CD14-positive monocyte (primary cell): ENCODE results near the gene DNAI2. TPM values are rescaled to one million over a fixed set of nuclear protein-coding genes. Genes with fewer than 3 reads are reported as not detected.
A peak's percentile ranks its signal among the peaks of the same experiment; 100 is the strongest.

ENCODE experiments used
- DNase-seq, 3 donors: peaks; one replicate each; pipeline ENCODE4 v3.0.0-alpha.2; 2011 to 2022
- H2AFZ ChIP-seq: 2 replicates; pipeline ENCODE4 v1.6.0; 2012; ENCODE audit warnings: mild to moderate bottlenecking, low read depth, low read length, inconsistent platforms; ENCODE audit not compliant: insufficient read depth, poor library complexity, severe bottlenecking
- H3K27ac ChIP-seq, 2 donors: 1 replicate in 1 of 2; 2 replicates in 1 of 2; pipeline ENCODE4 v1.5.1; 2012 to 2013; ENCODE audit warnings: low read length in 2 of 2, control low read depth in 1 of 2, inconsistent platforms in 1 of 2, low read depth in 1 of 2, mild to moderate bottlenecking in 1 of 2
- H3K27me3 ChIP-seq, 2 donors: one replicate each; pipeline versions ENCODE4 v1.6.0 to v1.6.1; 2011 to 2013; ENCODE audit warnings: low read length in 2 of 2; ENCODE audit not compliant: control insufficient read depth in 2 of 2, insufficient read depth in 2 of 2
- H3K36me3 ChIP-seq, 2 donors: replicated peaks in 1 of 2; 1 replicate in 1 of 2; 2 replicates in 1 of 2; pipeline versions ENCODE4 v1.5.1 to v1.6.1; 2012 to 2013; ENCODE audit warnings: low read length in 2 of 2, control low read depth in 1 of 2, inconsistent platforms in 1 of 2, mild to moderate bottlenecking in 1 of 2; ENCODE audit not compliant: insufficient read depth in 2 of 2, control insufficient read depth in 1 of 2
- H3K4me1 ChIP-seq, 2 donors: 1 replicate in 1 of 2; 2 replicates in 1 of 2; pipeline versions ENCODE4 v1.5.1 to v1.6.1; 2012 to 2013; ENCODE audit warnings: low read length in 2 of 2, control low read depth in 1 of 2, inconsistent platforms in 1 of 2, mild to moderate bottlenecking in 1 of 2, moderate library complexity in 1 of 2; ENCODE audit not compliant: insufficient read depth in 2 of 2, control insufficient read depth in 1 of 2
- H3K4me2 ChIP-seq: replicated peaks from 2 replicates; pipeline ENCODE3; 2012; ENCODE audit warnings: low read length, moderate library complexity, mild to moderate bottlenecking; ENCODE audit not compliant: poor library complexity, severe bottlenecking; ENCODE audit errors: extremely low read depth
- H3K4me3 ChIP-seq, 3 experiments: fragments of 200-600 bp in 1 of 3; sonication (generic) in 1 of 3; replicated peaks in 1 of 3; 1 replicate in 2 of 3; 2 replicates in 1 of 3; pipeline ENCODE4 v1.5.1; 2011 to 2013; ENCODE audit warnings: low read length in 3 of 3, mild to moderate bottlenecking in 3 of 3, control low read depth in 2 of 3, low read depth in 2 of 3, inconsistent platforms in 1 of 3, moderate library complexity in 1 of 3
- H3K79me2 ChIP-seq: 2 replicates; pipeline ENCODE4 v1.6.0; 2012; ENCODE audit warnings: mild to moderate bottlenecking, control low read depth, inconsistent platforms, low read length, moderate library complexity; ENCODE audit not compliant: insufficient read depth
- H3K9ac ChIP-seq: 2 replicates; pipeline ENCODE4 v1.6.0; 2017; ENCODE audit warnings: low read length, mild to moderate bottlenecking; ENCODE audit not compliant: insufficient read depth, poor library complexity, severe bottlenecking
- H3K9me3 ChIP-seq, 2 donors: replicated peaks in 1 of 2; 1 replicate in 1 of 2; 2 replicates in 1 of 2; pipeline versions ENCODE4 v1.5.1 to v1.6.1; 2012 to 2013; ENCODE audit warnings: low read length in 2 of 2, control low read depth in 1 of 2; ENCODE audit not compliant: control insufficient read depth in 1 of 2, insufficient read depth in 1 of 2
- H4K20me1 ChIP-seq: 2 replicates; pipeline ENCODE4 v1.6.0; 2012; ENCODE audit warnings: mild to moderate bottlenecking, low read length, control low read depth, moderate library complexity; ENCODE audit not compliant: insufficient read depth
- H3K27ac Mint-ChIP-seq, 7 donors: one replicate each; pipeline ENCODE4 v1.8.0; 2020; ENCODE audit warnings: mild to moderate bottlenecking in 7 of 7, mixed read lengths in 7 of 7, moderate library complexity in 6 of 7, inconsistent platforms in 2 of 7
- H3K27me3 Mint-ChIP-seq, 3 donors: one replicate each; pipeline ENCODE4 v1.8.0; 2021 to 2022; ENCODE audit warnings: low read depth in 3 of 3, mild to moderate bottlenecking in 3 of 3, mixed read lengths in 3 of 3, moderate library complexity in 3 of 3, inconsistent platforms in 1 of 3
- H3K36me3 Mint-ChIP-seq, 2 donors: one replicate each; pipeline ENCODE4 v1.8.0; 2020; ENCODE audit warnings: mixed read lengths in 2 of 2, inconsistent platforms in 1 of 2, mild to moderate bottlenecking in 1 of 2
- H3K4me1 Mint-ChIP-seq: one replicate; pipeline ENCODE4 v1.8.0; 2020; ENCODE audit warnings: mild to moderate bottlenecking, mixed read lengths
- H3K4me3 Mint-ChIP-seq, 2 donors: one replicate each; pipeline ENCODE4 v1.8.0; 2020; ENCODE audit warnings: mild to moderate bottlenecking in 2 of 2, mixed read lengths in 2 of 2, moderate library complexity in 1 of 2
- H3K9me3 Mint-ChIP-seq, 7 donors: one replicate each; pipeline ENCODE4 v1.8.0; 2020 to 2022; ENCODE audit warnings: mixed read lengths in 7 of 7, mild to moderate bottlenecking in 6 of 7, moderate library complexity in 6 of 7, inconsistent platforms in 2 of 7
- CTCF ChIP-seq: fragments of 200-600 bp; IDR thresholded peaks from one replicate; pipeline ENCODE4 v1.8.0; 2022; ENCODE audit warnings: antibody characterized with exemption, mild to moderate bottlenecking
- WGBS: methylation state at CpG from one replicate; pipeline ENCODE4 v1.1.5; 2013; ENCODE audit warnings: missing lambda C conversion rate; ENCODE audit not compliant: insufficient coverage; 5-methylcytosine and 5-hydroxymethylcytosine counted together
- intact Hi-C, 2 donors: fragments of 100-400 bp; cut with micrococcal nuclease; formaldehyde crosslinking; loops; one replicate each; pipeline versions ENCODE4 v1.15.0 to v1.15.1; 2023
- polyA minus RNA-seq: library from RNA; depleted of rRNA, polyadenylated mRNA; stranded (reverse); fragments of >200 nt; gene quantifications from 2 replicates; pipeline ENCODE4 v1.2.3, GENCODE V29; 2012
- polyA plus RNA-seq, 3 donors: library from polyadenylated mRNA; depleted of rRNA in 1 of 3; unstranded in 2 of 3; stranded (reverse) in 1 of 3; fragments of 300-500 nt in 2 of 3; fragments of >200 nt in 1 of 3; fragmentation: Illumina TruSeq in 2 of 3; gene quantifications; 1 replicate in 2 of 3; 2 replicates in 1 of 3; pipeline ENCODE4 v1.2.3, GENCODE V29; 2012 to 2021
- total RNA-seq, 12 experiments: library from RNA in 1 of 12; stranded (reverse) in 1 of 12; fragments of 120-200 nt in 1 of 12; gene quantifications; one replicate each; pipeline ENCODE4 v1.2.4 and lab custom pipeline; 2013 to 2026; ENCODE audit warnings: mixed read lengths in 6 of 12, inconsistent platforms in 1 of 12

DNAI2 gene
- total RNA-seq (2013): not detected
- polyA plus RNA-seq: under 1 TPM in 1 of 3 donors, not detected in 2; 0.07 TPM
- polyA minus RNA-seq: not detected in 2 replicates
- total RNA-seq (lab: John Stamatoyannopoulos, UW): 0.12 to 4.0 (median 0.84) reads per million in 11 experiments

- no peak within 1 kb of the TSS for H3K27ac ChIP-seq
- intact Hi-C loops: no loop called here
- peak in 1 of 3 donors; percentile 40 for DNase-seq
These were observed at the start of gene DNAI2 for GRCh38 chr17:74274060-74274708. Gene DNAI2, plus strand, starts transcription at chr17:74274234. Its CDS starts 7,584 bp downstream, at chr17:74281818.

More at GRCh38 chr17:74274060-74274708, at the start of gene DNAI2:
- peak within 1 kb of the TSS; percentile 61 to 84 for H3K4me3 Mint-ChIP-seq
- H3K36me3 Mint-ChIP-seq: peaks cover 0 to 1% of the 10 kb centered on the region in 2 donors
- peak within 1 kb of the TSS; percentile 37 for H2AFZ ChIP-seq
- TF ChIP-seq CTCF: no peak
- peaks cover 14% of the 10 kb centered on the region in 2 donors for H3K4me1 ChIP-seq
- H4K20me1 ChIP-seq: no peaks in the 10 kb centered on the region
- H3K4me3 ChIP-seq: peak within 1 kb of the TSS in 1 of 3 experiments; percentile 49
- peaks cover 25% of the 10 kb centered on the region for H3K4me1 Mint-ChIP-seq
- no peaks in the 10 kb centered on the region for H3K36me3 ChIP-seq
- peaks cover 28% of the 10 kb centered on the region in 3 donors for H3K27me3 Mint-ChIP-seq
- H3K9me3 Mint-ChIP-seq: no peaks in the 10 kb centered on the region
- peak within 1 kb of the TSS; percentile 24 for H3K9ac ChIP-seq
- H3K4me2 ChIP-seq: peak within 1 kb of the TSS; percentile 54
- no peaks in the 10 kb centered on the region for H3K9me3 ChIP-seq
- under 1% methylated on average over 24 of the region's 33 CpGs for WGBS
- peak within 1 kb of the TSS in 6 of 7 donors; percentile 36 to 80 (median 71) for H3K27ac Mint-ChIP-seq
- peaks cover 3 to 16% of the 10 kb centered on the region in 2 donors for H3K27me3 ChIP-seq
- no peaks in the 10 kb centered on the region for H3K79me2 ChIP-seq
